ENCODE measurements around the gene OR51B2.

DNA sequence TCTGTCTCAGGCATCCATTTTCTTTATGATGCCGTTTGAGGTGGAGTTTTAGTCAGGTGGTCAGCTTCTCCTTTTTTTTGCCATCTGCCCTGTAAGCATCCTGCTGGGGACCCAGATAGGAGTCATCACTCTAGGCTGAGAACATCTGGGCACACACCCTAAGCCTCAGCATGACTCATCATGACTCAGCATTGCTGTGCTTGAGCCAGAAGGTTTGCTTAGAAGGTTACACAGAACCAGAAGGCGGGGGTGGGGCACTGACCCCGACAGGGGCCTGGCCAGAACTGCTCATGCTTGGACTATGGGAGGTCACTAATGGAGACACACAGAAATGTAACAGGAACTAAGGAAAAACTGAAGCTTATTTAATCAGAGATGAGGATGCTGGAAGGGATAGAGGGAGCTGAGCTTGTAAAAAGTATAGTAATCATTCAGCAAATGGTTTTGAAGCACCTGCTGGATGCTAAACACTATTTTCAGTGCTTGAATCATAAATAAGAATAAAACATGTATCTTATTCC, 43.5 kb downstream of the OR51B2 start:
- TF ChIP-seq, protein P1, sequence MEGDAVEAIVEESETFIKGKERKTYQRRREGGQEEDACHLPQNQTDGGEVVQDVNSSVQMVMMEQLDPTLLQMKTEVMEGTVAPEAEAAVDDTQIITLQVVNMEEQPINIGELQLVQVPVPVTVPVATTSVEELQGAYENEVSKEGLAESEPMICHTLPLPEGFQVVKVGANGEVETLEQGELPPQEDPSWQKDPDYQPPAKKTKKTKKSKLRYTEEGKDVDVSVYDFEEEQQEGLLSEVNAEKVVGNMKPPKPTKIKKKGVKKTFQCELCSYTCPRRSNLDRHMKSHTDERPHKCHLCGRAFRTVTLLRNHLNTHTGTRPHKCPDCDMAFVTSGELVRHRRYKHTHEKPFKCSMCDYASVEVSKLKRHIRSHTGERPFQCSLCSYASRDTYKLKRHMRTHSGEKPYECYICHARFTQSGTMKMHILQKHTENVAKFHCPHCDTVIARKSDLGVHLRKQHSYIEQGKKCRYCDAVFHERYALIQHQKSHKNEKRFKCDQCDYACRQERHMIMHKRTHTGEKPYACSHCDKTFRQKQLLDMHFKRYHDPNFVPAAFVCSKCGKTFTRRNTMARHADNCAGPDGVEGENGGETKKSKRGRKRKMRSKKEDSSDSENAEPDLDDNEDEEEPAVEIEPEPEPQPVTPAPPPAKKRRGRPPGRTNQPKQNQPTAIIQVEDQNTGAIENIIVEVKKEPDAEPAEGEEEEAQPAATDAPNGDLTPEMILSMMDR (conservative IDR thresholded peaks at IDR 0.05 in 1 of 2, IDR thresholded peaks at IDR 0.05 in 1 of 2; ENCODE audit: low read depth in 1 of 2, low read length in 2 of 2): no peak
- no peak for TF ChIP-seq EZH2 (IDR thresholded peaks at IDR 0.05; ENCODE audit: low read length, missing control alignments)

Measured in fibroblast of lung (primary cell).